Measurements from ENCODE around the gene DAPP1. TPM values are rescaled to one million over a fixed set of nuclear protein-coding genes. Genes with fewer than 3 reads are reported as not detected.

DAPP1 gene
- total and polyA plus RNA-seq, 10 of the 15 experiments (the other 5 are each of a cell fraction or from before 2014, with no cell fraction given): 46.5 to 147 (median 74.2) TPM

DNA sequence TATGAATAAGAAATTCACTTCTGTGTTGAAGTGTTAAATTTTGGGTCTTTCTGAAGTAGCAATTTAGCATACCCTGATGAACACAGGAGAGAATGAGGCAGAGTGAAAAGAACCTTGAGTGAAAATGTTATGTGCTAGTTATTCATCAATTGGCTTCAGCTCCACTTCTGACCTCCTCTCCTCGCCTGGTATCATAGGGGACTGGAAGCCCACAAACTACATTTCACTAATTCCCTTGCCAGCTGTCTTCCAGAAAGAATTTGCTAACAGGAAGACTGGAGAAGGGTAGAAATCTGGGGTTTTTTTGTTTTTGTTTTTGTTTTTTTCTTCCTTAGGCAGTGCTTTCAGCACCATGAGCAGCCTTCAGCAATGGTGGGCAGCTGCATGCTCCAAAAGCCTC is 5.5 kb upstream of the DAPP1 start:
- Histone ChIP-seq H3K27me3 (replicated peaks in 1 of 2; ENCODE audit: control insufficient read depth in 2 of 2, insufficient read depth in 2 of 2, low read length in 1 of 2) (no peaks in the 10 kb centered on the region; a peak in 1 of 4 replicates), H3K9me3 (replicated peaks; ENCODE audit: control insufficient read depth, insufficient read depth, low read length) (no peaks in the 10 kb centered on the region; the same call in 2 of the 3 replicates), H3K4me2 (ENCODE audit: control insufficient read depth, insufficient read depth) (no peak overlapping the region), H2AFZ (ENCODE audit: control insufficient read depth, low read depth, low read length) (no peak overlapping the region), H3K4me3 (no peak overlapping the region), H3K36me3 (ENCODE audit: control insufficient read depth in 2 of 2, insufficient read depth in 2 of 2, low read length in 1 of 2) (no peaks in the 10 kb centered on the region), H4K20me1 (ENCODE audit: control insufficient read depth, insufficient read depth) (no peaks in the 10 kb centered on the region), H3K27ac (ENCODE audit: control insufficient read depth, insufficient read depth) (no peak overlapping the region), H3K9ac (ENCODE audit: control insufficient read depth, insufficient read depth, low read length) (no peak overlapping the region), H3K79me2 (ENCODE audit: control insufficient read depth, insufficient read depth, low read length) (no peaks in the 10 kb centered on the region), H3K4me1 (ENCODE audit: control insufficient read depth, insufficient read depth, low read length) (peaks cover 12% of the 10 kb centered on the region)
- DNase-seq (ENCODE audit: low read depth, low spot score): no peak
- ChIA-PET CTCF (interaction anchor here (0.7 to 7.1 kb wide), 45 partner anchors 8 to 285 kb away, joined by 3 to 167 read pairs (median 6); partner anchors contain the start of genes DNAJB14, H2AZ1, LAMTOR3 and TRMT10A), SMC1A (ENCODE audit: uncharacterized antibody, unreplicated experiment) (interaction anchor here (0.7 to 6.1 kb wide), 28 partner anchors 10 to 248 kb away, joined by 3 to 75 read pairs (median 7); partner anchors contain the start of genes DNAJB14, LAMTOR3, MTTP and TRMT10A), POLR2A (interaction anchor here (1.1 to 1.7 kb wide), 4 partner anchors 46 to 138 kb away, joined by 3 to 6 read pairs (median 5); partner anchors contain the start of gene LAMTOR3), RAD21 (ENCODE audit: unreplicated experiment) (interaction anchor here (0.7 to 7.3 kb wide), 20 partner anchors 10 to 138 kb away, joined by 3 to 98 read pairs (median 7); partner anchors contain the start of genes DNAJB14, H2AZ1 and LAMTOR3)
- BruUV-seq (replicated peaks): no TSS peak
- intact Hi-C loops (cut with micrococcal nuclease; ENCODE audit: unreplicated experiment): loop anchor here (1.0 to 5.0 kb wide), 2 partner anchors 74 to 251 kb away; no protein-coding TSS in a partner anchor
- 0% methylated on average over 1 of the region's 1 CpG for WGBS (ENCODE audit: insufficient coverage, insufficient replicate concordance, low lambda C conversion rate, missing lambda C conversion rate)
- no peak for FAIRE-seq
- ATAC-seq: no peak
- in situ Hi-C loops (cut with MboI): loop anchor here (5.0 kb wide), 1 partner anchor 61 kb away; no protein-coding TSS in a partner anchor
- no peak for TF ChIP-seq HDAC2 (IDR thresholded peaks at IDR 0.05)
- TF ChIP-seq, protein P1, sequence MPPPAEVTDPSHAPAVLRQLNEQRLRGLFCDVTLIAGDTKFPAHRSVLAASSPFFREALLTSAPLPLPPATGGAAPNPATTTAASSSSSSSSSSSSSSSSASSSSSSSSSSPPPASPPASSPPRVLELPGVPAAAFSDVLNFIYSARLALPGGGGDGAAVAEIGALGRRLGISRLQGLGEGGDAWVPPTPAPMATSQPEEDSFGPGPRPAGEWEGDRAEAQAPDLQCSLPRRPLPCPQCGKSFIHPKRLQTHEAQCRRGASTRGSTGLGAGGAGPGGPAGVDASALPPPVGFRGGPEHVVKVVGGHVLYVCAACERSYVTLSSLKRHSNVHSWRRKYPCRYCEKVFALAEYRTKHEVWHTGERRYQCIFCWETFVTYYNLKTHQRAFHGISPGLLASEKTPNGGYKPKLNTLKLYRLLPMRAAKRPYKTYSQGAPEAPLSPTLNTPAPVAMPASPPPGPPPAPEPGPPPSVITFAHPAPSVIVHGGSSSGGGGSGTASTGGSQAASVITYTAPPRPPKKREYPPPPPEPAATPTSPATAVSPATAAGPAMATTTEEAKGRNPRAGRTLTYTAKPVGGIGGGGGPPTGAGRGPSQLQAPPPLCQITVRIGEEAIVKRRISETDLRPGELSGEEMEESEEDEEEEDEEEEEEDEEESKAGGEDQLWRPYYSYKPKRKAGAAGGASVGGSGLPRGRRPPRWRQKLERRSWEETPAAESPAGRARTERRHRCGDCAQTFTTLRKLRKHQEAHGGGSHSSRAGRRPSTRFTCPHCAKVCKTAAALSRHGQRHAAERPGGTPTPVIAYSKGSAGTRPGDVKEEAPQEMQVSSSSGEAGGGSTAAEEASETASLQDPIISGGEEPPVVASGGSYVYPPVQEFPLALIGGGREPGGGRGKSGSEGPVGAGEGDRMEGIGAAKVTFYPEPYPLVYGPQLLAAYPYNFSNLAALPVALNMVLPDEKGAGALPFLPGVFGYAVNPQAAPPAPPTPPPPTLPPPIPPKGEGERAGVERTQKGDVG (CRISPR knock-in tag; IDR thresholded peaks at IDR 0.05): no peak
- TF ChIP-seq, protein P2, sequence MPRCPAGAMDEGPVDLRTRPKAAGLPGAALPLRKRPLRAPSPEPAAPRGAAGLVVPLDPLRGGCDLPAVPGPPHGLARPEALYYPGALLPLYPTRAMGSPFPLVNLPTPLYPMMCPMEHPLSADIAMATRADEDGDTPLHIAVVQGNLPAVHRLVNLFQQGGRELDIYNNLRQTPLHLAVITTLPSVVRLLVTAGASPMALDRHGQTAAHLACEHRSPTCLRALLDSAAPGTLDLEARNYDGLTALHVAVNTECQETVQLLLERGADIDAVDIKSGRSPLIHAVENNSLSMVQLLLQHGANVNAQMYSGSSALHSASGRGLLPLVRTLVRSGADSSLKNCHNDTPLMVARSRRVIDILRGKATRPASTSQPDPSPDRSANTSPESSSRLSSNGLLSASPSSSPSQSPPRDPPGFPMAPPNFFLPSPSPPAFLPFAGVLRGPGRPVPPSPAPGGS (IDR thresholded peaks at IDR 0.05; ENCODE audit: borderline replicate concordance, insufficient read depth, low read depth, low read length, poor library complexity, severe bottlenecking): no peak
- TF ChIP-seq BACH1 (IDR thresholded peaks at IDR 0.05; ENCODE audit: borderline replicate concordance): no peak
- TF ChIP-seq, protein P3, sequence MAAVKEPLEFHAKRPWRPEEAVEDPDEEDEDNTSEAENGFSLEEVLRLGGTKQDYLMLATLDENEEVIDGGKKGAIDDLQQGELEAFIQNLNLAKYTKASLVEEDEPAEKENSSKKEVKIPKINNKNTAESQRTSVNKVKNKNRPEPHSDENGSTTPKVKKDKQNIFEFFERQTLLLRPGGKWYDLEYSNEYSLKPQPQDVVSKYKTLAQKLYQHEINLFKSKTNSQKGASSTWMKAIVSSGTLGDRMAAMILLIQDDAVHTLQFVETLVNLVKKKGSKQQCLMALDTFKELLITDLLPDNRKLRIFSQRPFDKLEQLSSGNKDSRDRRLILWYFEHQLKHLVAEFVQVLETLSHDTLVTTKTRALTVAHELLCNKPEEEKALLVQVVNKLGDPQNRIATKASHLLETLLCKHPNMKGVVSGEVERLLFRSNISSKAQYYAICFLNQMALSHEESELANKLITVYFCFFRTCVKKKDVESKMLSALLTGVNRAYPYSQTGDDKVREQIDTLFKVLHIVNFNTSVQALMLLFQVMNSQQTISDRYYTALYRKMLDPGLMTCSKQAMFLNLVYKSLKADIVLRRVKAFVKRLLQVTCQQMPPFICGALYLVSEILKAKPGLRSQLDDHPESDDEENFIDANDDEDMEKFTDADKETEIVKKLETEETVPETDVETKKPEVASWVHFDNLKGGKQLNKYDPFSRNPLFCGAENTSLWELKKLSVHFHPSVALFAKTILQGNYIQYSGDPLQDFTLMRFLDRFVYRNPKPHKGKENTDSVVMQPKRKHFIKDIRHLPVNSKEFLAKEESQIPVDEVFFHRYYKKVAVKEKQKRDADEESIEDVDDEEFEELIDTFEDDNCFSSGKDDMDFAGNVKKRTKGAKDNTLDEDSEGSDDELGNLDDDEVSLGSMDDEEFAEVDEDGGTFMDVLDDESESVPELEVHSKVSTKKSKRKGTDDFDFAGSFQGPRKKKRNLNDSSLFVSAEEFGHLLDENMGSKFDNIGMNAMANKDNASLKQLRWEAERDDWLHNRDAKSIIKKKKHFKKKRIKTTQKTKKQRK (IDR thresholded peaks at IDR 0.05; ENCODE audit: low read depth, low read length): no peak
- TF ChIP-seq NR2C2 (IDR thresholded peaks at IDR 0.05; ENCODE audit: borderline replicate concordance, control insufficient read depth, insufficient read length, low read depth): no peak
- no peak for TF ChIP-seq POLR2AphosphoS5 (IDR thresholded peaks at IDR 0.05; ENCODE audit: low read length)
- TF ChIP-seq, protein P4, sequence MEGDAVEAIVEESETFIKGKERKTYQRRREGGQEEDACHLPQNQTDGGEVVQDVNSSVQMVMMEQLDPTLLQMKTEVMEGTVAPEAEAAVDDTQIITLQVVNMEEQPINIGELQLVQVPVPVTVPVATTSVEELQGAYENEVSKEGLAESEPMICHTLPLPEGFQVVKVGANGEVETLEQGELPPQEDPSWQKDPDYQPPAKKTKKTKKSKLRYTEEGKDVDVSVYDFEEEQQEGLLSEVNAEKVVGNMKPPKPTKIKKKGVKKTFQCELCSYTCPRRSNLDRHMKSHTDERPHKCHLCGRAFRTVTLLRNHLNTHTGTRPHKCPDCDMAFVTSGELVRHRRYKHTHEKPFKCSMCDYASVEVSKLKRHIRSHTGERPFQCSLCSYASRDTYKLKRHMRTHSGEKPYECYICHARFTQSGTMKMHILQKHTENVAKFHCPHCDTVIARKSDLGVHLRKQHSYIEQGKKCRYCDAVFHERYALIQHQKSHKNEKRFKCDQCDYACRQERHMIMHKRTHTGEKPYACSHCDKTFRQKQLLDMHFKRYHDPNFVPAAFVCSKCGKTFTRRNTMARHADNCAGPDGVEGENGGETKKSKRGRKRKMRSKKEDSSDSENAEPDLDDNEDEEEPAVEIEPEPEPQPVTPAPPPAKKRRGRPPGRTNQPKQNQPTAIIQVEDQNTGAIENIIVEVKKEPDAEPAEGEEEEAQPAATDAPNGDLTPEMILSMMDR (IDR thresholded peaks at IDR 0.05 in 2 of 3, conservative IDR thresholded peaks at IDR 0.05 in 1 of 3; ENCODE audit: control insufficient read depth in 2 of 3, extremely low read depth in 1 of 3, insufficient read depth in 1 of 3, low read depth in 3 of 3, low read length in 3 of 3): no peak
- TF ChIP-seq, protein P5, sequence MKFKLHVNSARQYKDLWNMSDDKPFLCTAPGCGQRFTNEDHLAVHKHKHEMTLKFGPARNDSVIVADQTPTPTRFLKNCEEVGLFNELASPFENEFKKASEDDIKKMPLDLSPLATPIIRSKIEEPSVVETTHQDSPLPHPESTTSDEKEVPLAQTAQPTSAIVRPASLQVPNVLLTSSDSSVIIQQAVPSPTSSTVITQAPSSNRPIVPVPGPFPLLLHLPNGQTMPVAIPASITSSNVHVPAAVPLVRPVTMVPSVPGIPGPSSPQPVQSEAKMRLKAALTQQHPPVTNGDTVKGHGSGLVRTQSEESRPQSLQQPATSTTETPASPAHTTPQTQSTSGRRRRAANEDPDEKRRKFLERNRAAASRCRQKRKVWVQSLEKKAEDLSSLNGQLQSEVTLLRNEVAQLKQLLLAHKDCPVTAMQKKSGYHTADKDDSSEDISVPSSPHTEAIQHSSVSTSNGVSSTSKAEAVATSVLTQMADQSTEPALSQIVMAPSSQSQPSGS (IDR thresholded peaks at IDR 0.05; ENCODE audit: low read length): no peak
